Kidney (tissue), 14 donors: ENCODE results near the gene SYP. TPM values are rescaled to one million over a fixed set of nuclear protein-coding genes. Genes with fewer than 3 reads are reported as not detected.

ENCODE experiments used
- DNase-seq, 5 donors: peaks; one replicate each; pipeline ENCODE4 v3.0.0-alpha.2; 2013 to 2020
- FAIRE-seq: peaks from 2 replicates; lab custom pipeline; 2012; peaks lifted over from hg19 to GRCh38; lab: Jason Lieb, UNC
- H3K27ac ChIP-seq, 2 donors: one replicate each; pipeline ENCODE4 v1.7.0; 2013; ENCODE audit warnings: low read depth in 2 of 2, low read length in 2 of 2, inconsistent platforms in 1 of 2
- H3K27me3 ChIP-seq: one replicate; pipeline ENCODE4 v1.7.1; 2013; ENCODE audit warnings: low read length, inconsistent platforms; ENCODE audit not compliant: control insufficient read depth, insufficient read depth
- H3K36me3 ChIP-seq, 3 donors: one replicate each; pipeline versions ENCODE4 v1.7.0 to v1.7.1; 2013; ENCODE audit warnings: low read length in 3 of 3, control low read depth in 1 of 3, inconsistent platforms in 1 of 3; ENCODE audit not compliant: insufficient read depth in 3 of 3, control insufficient read depth in 2 of 3
- H3K4me1 ChIP-seq, 3 donors: one replicate each; pipeline versions ENCODE4 v1.7.0 to v1.7.1; 2013; ENCODE audit warnings: low read length in 3 of 3, inconsistent platforms in 1 of 3, low read depth in 1 of 3; ENCODE audit not compliant: control insufficient read depth in 2 of 3, insufficient read depth in 2 of 3
- H3K4me3 ChIP-seq, 3 donors: one replicate each; pipeline versions ENCODE4 v1.7.0 to v1.8.1; 2013; ENCODE audit warnings: low read length in 3 of 3, control low read depth in 1 of 3, inconsistent platforms in 1 of 3
- H3K9ac ChIP-seq, 3 donors: one replicate each; pipeline versions ENCODE4 v1.7.0 to v1.7.1; 2013; ENCODE audit warnings: low read length in 3 of 3, control low read depth in 1 of 3, inconsistent platforms in 1 of 3
- H3K9me3 ChIP-seq, 3 donors: one replicate each; pipeline versions ENCODE4 v1.7.0 to v1.7.1; 2013; ENCODE audit warnings: low read length in 3 of 3, control low read depth in 1 of 3, inconsistent platforms in 1 of 3; ENCODE audit not compliant: control insufficient read depth in 2 of 3, insufficient read depth in 1 of 3
- intact Hi-C: fragments of 100-400 bp; cut with DNase I; formaldehyde crosslinking; loops from one replicate; pipeline ENCODE4 v1.11.1; 2022
- polyA plus RNA-seq: library from polyadenylated mRNA; stranded (reverse); fragments of 350-450 nt; fragmentation: Illumina TruSeq; extraction: RNeasy Lipid Tissue Mini Kit (QIAGEN cat#74804); gene quantifications from one replicate; pipeline ENCODE4 v1.2.3, GENCODE V29; 2014; ENCODE audit warnings: low read depth, low replicate concordance; ENCODE audit not compliant: insufficient read depth
- total RNA-seq: library from RNA; stranded (reverse); fragmentation: NEBNext Ultra II Directional; extraction: Animal tissue kit (Norgen Biotek cat#: 25700); gene quantifications from one replicate; pipeline ENCODE4 v1.2.1, GENCODE V29; 2021
- TF ChIP-seq, protein P1 (sequence below): IDR thresholded peaks from 3 replicates; pipeline ENCODE4 v1.5.1; 2012; ENCODE audit warnings: mild to moderate bottlenecking, moderate library complexity, borderline replicate concordance; ENCODE audit not compliant: insufficient read depth; ENCODE audit errors: extremely low read depth
- donor health status: control.
- donor health status: control.
- donor health status: control.
- donor health status: control.
- donor health status: control.
- donor health status: DM: yes; HTN: yes; CAD: no.
- donor health status: Normal renal cell carcinoma (clear cell type).

Gene SYP
- total and polyA plus RNA-seq, 2 donors from 2014 or later: 4.0 to 7.2 TPM

DNA sequence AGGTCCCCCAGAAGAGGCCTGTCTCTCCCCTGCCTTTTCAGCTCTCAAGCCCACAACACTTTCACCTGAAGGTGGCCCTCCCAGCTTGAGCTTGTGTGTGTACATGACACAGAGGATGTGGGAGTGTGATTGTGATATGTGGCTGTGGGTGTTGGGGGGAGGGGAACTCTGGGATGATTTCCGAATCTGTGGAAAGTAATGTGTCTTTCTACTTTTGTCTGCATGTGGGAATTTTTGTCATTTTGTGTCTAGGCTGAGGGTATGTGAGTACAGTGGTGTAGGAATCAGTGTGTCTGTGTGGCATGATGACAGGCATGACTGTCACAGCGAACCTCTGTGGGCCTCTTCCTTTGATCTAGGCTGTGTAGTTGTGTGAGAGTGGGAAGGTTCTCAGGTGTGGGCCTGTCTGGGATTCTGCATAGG, 6.4 kb downstream of the SYP start:
- Histone ChIP-seq H3K36me3 (no peaks in the 10 kb centered on the region), H3K27ac (no peak overlapping the region), H3K4me3 (no peak overlapping the region), H3K27me3 (no peaks in the 10 kb centered on the region), H3K4me1 (no peaks in the 10 kb centered on the region), H3K9ac (no peak overlapping the region), H3K9me3 (no peaks in the 10 kb centered on the region)
- FAIRE-seq: no peak
- no peak for DNase-seq
- intact Hi-C loops: no loop called here
- TF ChIP-seq, protein P1, sequence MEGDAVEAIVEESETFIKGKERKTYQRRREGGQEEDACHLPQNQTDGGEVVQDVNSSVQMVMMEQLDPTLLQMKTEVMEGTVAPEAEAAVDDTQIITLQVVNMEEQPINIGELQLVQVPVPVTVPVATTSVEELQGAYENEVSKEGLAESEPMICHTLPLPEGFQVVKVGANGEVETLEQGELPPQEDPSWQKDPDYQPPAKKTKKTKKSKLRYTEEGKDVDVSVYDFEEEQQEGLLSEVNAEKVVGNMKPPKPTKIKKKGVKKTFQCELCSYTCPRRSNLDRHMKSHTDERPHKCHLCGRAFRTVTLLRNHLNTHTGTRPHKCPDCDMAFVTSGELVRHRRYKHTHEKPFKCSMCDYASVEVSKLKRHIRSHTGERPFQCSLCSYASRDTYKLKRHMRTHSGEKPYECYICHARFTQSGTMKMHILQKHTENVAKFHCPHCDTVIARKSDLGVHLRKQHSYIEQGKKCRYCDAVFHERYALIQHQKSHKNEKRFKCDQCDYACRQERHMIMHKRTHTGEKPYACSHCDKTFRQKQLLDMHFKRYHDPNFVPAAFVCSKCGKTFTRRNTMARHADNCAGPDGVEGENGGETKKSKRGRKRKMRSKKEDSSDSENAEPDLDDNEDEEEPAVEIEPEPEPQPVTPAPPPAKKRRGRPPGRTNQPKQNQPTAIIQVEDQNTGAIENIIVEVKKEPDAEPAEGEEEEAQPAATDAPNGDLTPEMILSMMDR: no peak

DNA sequence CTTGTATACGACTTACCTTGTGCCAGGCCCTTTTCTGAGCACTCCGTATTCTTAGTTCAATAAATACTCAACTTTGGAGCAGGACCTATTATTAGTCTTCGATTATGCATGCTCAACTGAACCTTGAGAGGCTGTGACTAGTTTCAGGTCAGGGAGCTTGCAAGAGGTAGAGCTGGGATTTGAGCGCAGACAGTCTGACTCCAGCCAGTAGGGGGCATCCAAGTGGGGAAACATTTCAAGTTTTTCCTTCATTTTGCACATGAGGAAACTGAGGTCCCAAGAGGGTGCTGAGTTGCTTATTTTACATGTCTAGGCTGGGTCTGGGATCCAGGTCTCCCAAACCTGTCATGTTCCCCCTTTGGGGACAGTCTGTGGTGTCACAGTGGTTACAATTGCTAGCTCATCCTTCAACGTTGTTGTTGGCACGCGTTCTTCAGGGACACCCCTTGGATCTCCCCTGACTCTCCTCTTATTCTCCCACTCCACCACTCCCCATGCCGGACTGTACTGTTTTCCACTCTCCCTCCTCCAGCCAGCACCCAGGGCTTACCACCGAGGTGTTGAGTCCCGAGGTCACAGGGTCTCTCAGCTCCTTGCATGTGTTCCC, 7.2 kb downstream of the SYP start:
- FAIRE-seq: no peak
- no peak overlapping the region for H3K4me3 ChIP-seq

DNA sequence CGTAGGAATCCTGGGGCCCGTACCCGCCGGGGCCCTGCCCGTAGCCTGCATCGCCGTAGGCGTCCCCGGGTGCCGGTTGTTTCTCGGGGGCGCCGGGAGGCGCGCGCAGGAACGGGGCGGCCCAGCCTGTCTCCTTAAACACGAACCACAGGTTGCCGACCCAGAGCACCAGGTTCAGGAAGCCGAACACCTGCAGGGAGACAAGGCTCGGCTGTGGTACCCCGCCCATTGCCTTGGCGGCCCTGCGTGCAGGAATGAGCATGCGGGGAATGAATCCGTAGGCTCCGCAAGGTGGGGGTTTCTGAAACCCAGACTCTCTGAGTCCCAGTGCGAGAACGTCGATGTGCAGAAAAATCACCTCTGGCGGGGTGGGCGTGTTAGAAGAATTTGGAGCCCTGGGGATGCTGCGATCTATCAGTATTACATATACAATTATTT, 8.4 kb downstream of the SYP start:
- TF ChIP-seq, protein P1: no peak
- DNase-seq (no peak), FAIRE-seq (no peak)
- no peaks in the 10 kb centered on the region for H3K9me3 ChIP-seq
- H3K36me3 ChIP-seq: no peaks in the 10 kb centered on the region
- H3K9ac ChIP-seq: peak overlapping the region; percentile 15 to 73 (median 55)
- peak overlapping the region; percentile 44 to 65 (median 54) for H3K4me3 ChIP-seq
- H3K27me3 ChIP-seq: no peaks in the 10 kb centered on the region
- no peaks in the 10 kb centered on the region for H3K4me1 ChIP-seq
- intact Hi-C loops: no loop called here
- H3K27ac ChIP-seq: peak overlapping the region in 1 of 2 donors; percentile 67

More for the DNA sequence above, 7.2 kb downstream of the SYP start:
- TF ChIP-seq, protein P1: peak; percentile 28
- intact Hi-C loops: no loop called here
- Histone ChIP-seq H3K27ac (no peak overlapping the region), H3K27me3 (no peaks in the 10 kb centered on the region), H3K4me1 (no peaks in the 10 kb centered on the region), H3K9ac (no peak overlapping the region), H3K36me3 (no peaks in the 10 kb centered on the region), H3K9me3 (no peaks in the 10 kb centered on the region)
- peak in 1 of 5 donors; percentile 26 for DNase-seq
